ENCODE data around the gene UBL7. TPM values are rescaled to one million over a fixed set of nuclear protein-coding genes. Genes with fewer than 3 reads are reported as not detected.

UBL7 gene
- total and polyA plus RNA-seq, 2 donors (not counting 1 experiment from before 2014, with no cell fraction given), result 44.4 to 73.9 TPM

DNA sequence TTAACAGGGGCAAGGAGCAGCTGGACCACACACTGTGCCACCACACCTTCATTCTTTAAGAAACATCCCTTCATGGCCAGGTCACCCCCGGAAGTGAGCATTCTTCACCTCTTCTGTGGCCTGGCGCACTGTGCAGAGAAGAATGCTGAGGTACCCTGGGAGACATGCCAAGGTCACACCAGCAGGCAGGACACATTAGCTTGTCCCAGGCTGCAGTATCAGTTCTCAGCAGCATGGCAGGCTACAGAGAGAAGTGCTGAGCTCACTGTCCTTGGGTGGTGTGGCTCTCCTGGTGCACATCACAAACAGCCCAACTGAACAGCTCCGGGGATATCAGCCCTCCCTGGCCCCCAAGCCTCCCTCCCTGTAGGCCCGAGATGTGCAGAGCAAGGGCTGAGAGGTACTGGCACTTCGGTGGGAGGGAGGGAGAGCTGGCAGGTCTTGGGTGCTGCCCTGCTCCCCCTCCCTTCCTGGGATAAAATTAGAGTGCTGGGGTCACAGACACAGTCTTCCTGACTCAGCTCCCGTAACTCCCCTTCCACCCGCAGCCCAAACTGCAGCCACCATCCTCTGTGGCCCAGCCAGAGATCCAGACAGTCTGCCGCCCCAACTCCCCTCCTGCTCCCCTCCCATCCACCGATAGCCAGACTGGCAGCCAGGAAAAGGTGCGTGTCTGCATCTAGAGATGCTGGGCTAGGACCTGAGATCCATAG lies 40.6 kb downstream of the UBL7 start:
- Mint-ChIP-seq H3K9me3 (ENCODE audit: insufficient read depth) (no peaks in the 10 kb centered on the region), H3K27me3 (no peaks in the 10 kb centered on the region), H3K4me3 (peak overlapping the region; percentile 65), H3K27ac (peak overlapping the region; percentile 87), H3K4me1 (peaks cover 88% of the 10 kb centered on the region)
- ChIA-PET POLR2A (interaction anchor here (0.7 to 2.2 kb wide), 3 partner anchors 17 to 36 kb away, joined by 3 to 12 read pairs (median 4); no protein-coding TSS in a partner anchor), CTCF (interaction anchor here (1.2 to 4.5 kb wide), 10 partner anchors 11 to 69 kb away, joined by 3 to 27 read pairs (median 6); no protein-coding TSS in a partner anchor)
- H3K27ac ChIP-seq (ENCODE audit: low read length in 2 of 2), result no peak overlapping the region
- 74% methylated on average over 7 of the region's 10 CpGs for WGBS (ENCODE audit: insufficient coverage)
- peak overlapping the region; percentile 39 for H3K4me2 ChIP-seq (replicated peaks; ENCODE audit: low read depth, low read length, poor library complexity, severe bottlenecking)
- H4K20me1 ChIP-seq (ENCODE audit: control insufficient read depth, insufficient read depth, low read length, poor library complexity, severe bottlenecking), result peaks cover 99% of the 10 kb centered on the region
- no peak overlapping the region for H2AFZ ChIP-seq (ENCODE audit: insufficient read depth, low read depth, low read length, poor library complexity, severe bottlenecking)
- intact Hi-C loops (cut with micrococcal nuclease), result no loop called here
- H3K9me3 ChIP-seq (ENCODE audit: control extremely low read depth in 1 of 3, control insufficient read depth in 2 of 3, insufficient read depth in 1 of 3, low read length in 2 of 3), result no peaks in the 10 kb centered on the region
- peaks cover 3 to 47% of the 10 kb centered on the region in 2 experiments for H3K36me3 ChIP-seq (replicated peaks in 1 of 2; ENCODE audit: control extremely low read depth in 1 of 2, control insufficient read depth in 1 of 2, extremely low read depth in 1 of 2, insufficient read depth in 2 of 2, low read length in 1 of 2)
- H3K4me1 ChIP-seq (ENCODE audit: control insufficient read depth in 2 of 2, insufficient read depth in 2 of 2, low read length in 2 of 2), result peaks cover 62 to 98% of the 10 kb centered on the region in 2 donors
- no peak overlapping the region for H3K9ac ChIP-seq (ENCODE audit: low read length)
- ATAC-seq (ENCODE audit: low read depth) (no peak), DNase-seq (no peak)
- H3K27me3 ChIP-seq (replicated peaks in 1 of 4; ENCODE audit: control extremely low read depth in 1 of 4, control insufficient read depth in 3 of 4, insufficient read depth in 4 of 4, low read length in 3 of 4), result no peaks in the 10 kb centered on the region
- TF ChIP-seq, protein P1, sequence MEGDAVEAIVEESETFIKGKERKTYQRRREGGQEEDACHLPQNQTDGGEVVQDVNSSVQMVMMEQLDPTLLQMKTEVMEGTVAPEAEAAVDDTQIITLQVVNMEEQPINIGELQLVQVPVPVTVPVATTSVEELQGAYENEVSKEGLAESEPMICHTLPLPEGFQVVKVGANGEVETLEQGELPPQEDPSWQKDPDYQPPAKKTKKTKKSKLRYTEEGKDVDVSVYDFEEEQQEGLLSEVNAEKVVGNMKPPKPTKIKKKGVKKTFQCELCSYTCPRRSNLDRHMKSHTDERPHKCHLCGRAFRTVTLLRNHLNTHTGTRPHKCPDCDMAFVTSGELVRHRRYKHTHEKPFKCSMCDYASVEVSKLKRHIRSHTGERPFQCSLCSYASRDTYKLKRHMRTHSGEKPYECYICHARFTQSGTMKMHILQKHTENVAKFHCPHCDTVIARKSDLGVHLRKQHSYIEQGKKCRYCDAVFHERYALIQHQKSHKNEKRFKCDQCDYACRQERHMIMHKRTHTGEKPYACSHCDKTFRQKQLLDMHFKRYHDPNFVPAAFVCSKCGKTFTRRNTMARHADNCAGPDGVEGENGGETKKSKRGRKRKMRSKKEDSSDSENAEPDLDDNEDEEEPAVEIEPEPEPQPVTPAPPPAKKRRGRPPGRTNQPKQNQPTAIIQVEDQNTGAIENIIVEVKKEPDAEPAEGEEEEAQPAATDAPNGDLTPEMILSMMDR (IDR thresholded peaks at IDR 0.05), result no peak
- TF ChIP-seq EZH2 (IDR thresholded peaks at IDR 0.05; ENCODE audit: borderline replicate concordance, insufficient read depth, low read depth, low read length, poor library complexity, severe bottlenecking), result no peak
- no peak overlapping the region for H3K4me3 ChIP-seq (ENCODE audit: control extremely low read depth in 1 of 5, extremely low read depth in 1 of 5, insufficient read depth in 1 of 5, low read depth in 2 of 5, low read length in 4 of 5)
- peaks cover 96% of the 10 kb centered on the region for H3K79me2 ChIP-seq (ENCODE audit: control insufficient read depth, insufficient read depth, low read length)

DNA sequence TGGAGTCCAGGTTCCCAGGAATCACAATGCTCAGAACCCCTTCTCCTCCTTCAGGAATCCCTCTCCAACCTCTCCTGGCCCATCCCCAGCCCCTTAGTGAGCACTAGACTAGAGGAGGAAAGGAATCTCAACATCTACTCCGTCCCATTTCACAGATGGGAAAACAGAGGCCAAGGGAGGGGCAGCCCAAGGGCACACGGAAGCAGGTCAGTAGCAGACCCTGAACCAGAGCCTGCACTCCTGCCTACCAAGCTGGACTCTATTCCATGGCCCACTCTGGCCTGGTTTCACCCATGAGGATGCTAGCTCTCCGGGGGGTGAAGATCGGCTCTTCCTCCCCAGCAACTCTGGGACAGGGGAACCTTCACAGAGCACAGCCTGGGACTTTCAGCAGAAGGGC lies 41.5 kb downstream of the UBL7 start:
- CTCF ChIA-PET, result interaction anchor here (1.2 to 4.5 kb wide), 7 partner anchors 12 to 43 kb away, joined by 4 to 27 read pairs (median 11); no protein-coding TSS in a partner anchor
- WGBS (ENCODE audit: insufficient coverage), result 79% methylated on average over 3 of the region's 4 CpGs
- no peaks in the 10 kb centered on the region for H3K27me3 Mint-ChIP-seq
- Histone ChIP-seq H3K36me3 (replicated peaks in 1 of 2; ENCODE audit: control extremely low read depth in 1 of 2, control insufficient read depth in 1 of 2, extremely low read depth in 1 of 2, insufficient read depth in 2 of 2, low read length in 1 of 2) (peaks cover 3 to 51% of the 10 kb centered on the region in 2 experiments), H2AFZ (ENCODE audit: insufficient read depth, low read depth, low read length, poor library complexity, severe bottlenecking) (no peak overlapping the region), H3K4me2 (replicated peaks; ENCODE audit: low read depth, low read length, poor library complexity, severe bottlenecking) (no peak overlapping the region), H3K27me3 (replicated peaks in 1 of 4; ENCODE audit: control extremely low read depth in 1 of 4, control insufficient read depth in 3 of 4, insufficient read depth in 4 of 4, low read length in 3 of 4) (no peaks in the 10 kb centered on the region), H3K4me3 (ENCODE audit: control extremely low read depth in 1 of 5, extremely low read depth in 1 of 5, insufficient read depth in 1 of 5, low read depth in 2 of 5, low read length in 4 of 5) (no peak overlapping the region), H3K79me2 (ENCODE audit: control insufficient read depth, insufficient read depth, low read length) (peaks cover 89% of the 10 kb centered on the region), H3K27ac (ENCODE audit: low read length in 2 of 2) (peak overlapping the region in 1 of 2 donors; percentile 16), H3K9me3 (ENCODE audit: control extremely low read depth in 1 of 3, control insufficient read depth in 2 of 3, insufficient read depth in 1 of 3, low read length in 2 of 3) (no peaks in the 10 kb centered on the region), H4K20me1 (ENCODE audit: control insufficient read depth, insufficient read depth, low read length, poor library complexity, severe bottlenecking) (peaks cover 100% of the 10 kb centered on the region), H3K4me1 (ENCODE audit: control insufficient read depth in 2 of 2, insufficient read depth in 2 of 2, low read length in 2 of 2) (peaks cover 55 to 89% of the 10 kb centered on the region in 2 donors), H3K9ac (ENCODE audit: low read length) (no peak overlapping the region)
- POLR2A ChIA-PET, result interaction anchor here (2.2 kb wide), 1 partner anchor 16 kb away, joined by 12 read pairs; no protein-coding TSS in a partner anchor
- H3K9me3 Mint-ChIP-seq (ENCODE audit: insufficient read depth), result no peaks in the 10 kb centered on the region
- H3K27ac Mint-ChIP-seq, result peak overlapping the region; percentile 32
- ATAC-seq (ENCODE audit: low read depth) (no peak), DNase-seq (no peak)
- TF ChIP-seq EZH2 (IDR thresholded peaks at IDR 0.05; ENCODE audit: borderline replicate concordance, insufficient read depth, low read depth, low read length, poor library complexity, severe bottlenecking), result no peak
- no peak overlapping the region for H3K4me3 Mint-ChIP-seq
- H3K4me1 Mint-ChIP-seq, result peaks cover 81% of the 10 kb centered on the region
- intact Hi-C loops (cut with micrococcal nuclease), result no loop called here

Measured in B cell (primary cell).